Measurements from ENCODE around the gene GIMAP8.

GRCh38 chr7:150403376-150404171 is 46.9 kb upstream of the GIMAP8 start:
- no peak for TF ChIP-seq CTCF (IDR thresholded peaks at IDR 0.05)
- TF ChIP-seq POLR2A (IDR thresholded peaks at IDR 0.05): no peak
